ENCODE results near the gene LCTL.

- TF ChIP-seq RAD21 (conservative IDR thresholded peaks at IDR 0.05 in 1 of 2, IDR thresholded peaks at IDR 0.05 in 1 of 2) (no peak), CTCF (IDR thresholded peaks at IDR 0.05) (no peak), NFE2L2 (conservative IDR thresholded peaks at IDR 0.05; ENCODE audit: low read length) (no peak), REST (IDR thresholded peaks at IDR 0.05) (no peak), POLR2A (IDR thresholded peaks at IDR 0.05; ENCODE audit: low read length) (no peak), MAFK (IDR thresholded peaks at IDR 0.05; ENCODE audit: partially characterized antibody) (no peak), FOSB (CRISPR knock-in tag; IDR thresholded peaks at IDR 0.05) (no peak), ZFP36 (IDR thresholded peaks at IDR 0.05; ENCODE audit: borderline replicate concordance, partially characterized antibody) (no peak), RFX5 (IDR thresholded peaks at IDR 0.05) (no peak)
Measured at GRCh38 chr15:66609876-66610275, 44.1 kb upstream of the LCTL start.
